HG03432 (cell line): Measurements from ENCODE around the gene ABCB10.
"Not testable (repeated sequence)": the region's sequence is repeated elsewhere in the genome, so short reads cannot be mapped to it uniquely, and the experiment has no call there.

Experiments
- ATAC-seq: cut with Tn5 transposase; IDR thresholded peaks from one replicate; pipeline ENCODE4 v1.9.1; 2021; ENCODE audit warnings: mild to moderate bottlenecking, moderate library complexity; ENCODE audit not compliant: unreplicated experiment

Gene ABCB10

GRCh38 chr1:229574679-229575442 lies 16.4 kb upstream of the ABCB10 start:
- ATAC-seq, result no peak

GRCh38 chr1:229572286-229572685 lies 13.8 kb upstream of the ABCB10 start:
- no peak for ATAC-seq

- ATAC-seq, result no peak
Observed at GRCh38 chr1:229570891-229571516, 12.5 kb upstream of the ABCB10 start.

- no peak for ATAC-seq
Observed at GRCh38 chr1:229570305-229570704, 11.8 kb upstream of the ABCB10 start.

GRCh38 chr1:229567109-229567868 lies 8.8 kb upstream of the ABCB10 start:
- no peak for ATAC-seq

- ATAC-seq, result no peak
Observed at GRCh38 chr1:229563701-229564100, 5.2 kb upstream of the ABCB10 start.

- no peak for ATAC-seq
Observed at GRCh38 chr1:229563241-229563640, 4.7 kb upstream of the ABCB10 start.

- ATAC-seq, result no peak
Observed at GRCh38 chr1:229562686-229563085, 4.2 kb upstream of the ABCB10 start.

GRCh38 chr1:229561141-229561540 lies 2.6 kb upstream of the ABCB10 start:
- no peak for ATAC-seq

GRCh38 chr1:229560124-229560523 lies 1.6 kb upstream of the ABCB10 start:
- not testable (repeated sequence) for ATAC-seq

GRCh38 chr1:229559336-229559801 lies 862 bp upstream of the ABCB10 start:
- ATAC-seq, result not testable (repeated sequence)

GRCh38 chr1:229557913-229558414 lies 543 bp downstream of the ABCB10 start:
- peak; percentile 31 for ATAC-seq

GRCh38 chr1:229557200-229557850 lies 1.2 kb downstream of the ABCB10 start:
- ATAC-seq, result no peak

GRCh38 chr1:229554886-229555621 lies 3.5 kb downstream of the ABCB10 start:
- ATAC-seq, result no peak

- ATAC-seq, result no peak
Observed at GRCh38 chr1:229553621-229554130, 4.8 kb downstream of the ABCB10 start.

- ATAC-seq, result no peak
Observed at GRCh38 chr1:229552732-229553131, 5.8 kb downstream of the ABCB10 start.

- ATAC-seq, result no peak
Observed at GRCh38 chr1:229550812-229551567, 7.5 kb downstream of the ABCB10 start.

GRCh38 chr1:229547542-229547941 lies 11.0 kb downstream of the ABCB10 start:
- ATAC-seq, result no peak

- ATAC-seq, result no peak
Observed at GRCh38 chr1:229544587-229544986, 13.9 kb downstream of the ABCB10 start.
